Measurements from ENCODE around the gene TCEA2.

TCEA2 gene

DNA sequence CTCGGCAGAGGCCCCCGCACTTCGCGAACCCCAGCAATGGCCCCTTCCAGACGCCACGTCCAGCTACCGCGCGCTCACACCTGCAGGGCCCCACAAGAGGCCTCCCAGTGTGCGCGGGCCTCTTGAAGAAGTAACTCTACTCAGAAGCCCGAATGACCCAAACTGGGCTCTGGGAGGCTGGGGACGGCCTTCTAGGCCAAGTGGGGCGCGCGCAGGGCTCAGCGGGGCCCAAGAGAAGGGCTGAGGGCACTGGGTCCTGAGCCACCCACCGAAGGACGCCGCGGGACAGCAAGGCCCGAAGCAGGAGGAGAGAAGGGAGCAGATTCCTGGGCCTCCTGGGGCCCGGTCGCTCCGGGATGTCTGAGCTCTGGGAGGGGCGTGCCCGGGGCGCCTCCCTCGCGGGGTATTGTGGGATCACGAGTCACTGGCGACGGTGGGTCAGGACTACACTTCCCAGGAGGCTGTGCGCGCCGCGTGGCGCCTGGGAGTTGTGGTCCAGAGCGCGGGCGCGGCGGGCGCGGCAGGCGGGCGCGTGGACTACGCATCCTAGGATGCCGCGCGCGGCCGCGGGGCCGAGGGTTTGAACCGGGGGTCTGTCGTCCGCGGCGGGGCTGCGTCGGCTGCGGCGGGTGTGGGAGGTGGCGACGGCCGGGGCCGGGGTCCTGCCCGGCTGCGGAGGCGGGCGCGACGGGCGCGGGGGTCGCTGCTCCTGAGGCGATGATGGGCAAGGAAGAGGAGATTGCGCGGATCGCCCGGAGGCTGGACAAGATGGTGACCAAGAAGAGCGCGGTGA is at the start of gene TCEA2:
TSS of gene TCEA2 (plus strand) at position 603 of the 793 bp plus-strand sequence. CDS start at position 718, 115 bp downstream.
- peak; percentile 98 for DNase-seq (ENCODE audit: low read depth)

DNA sequence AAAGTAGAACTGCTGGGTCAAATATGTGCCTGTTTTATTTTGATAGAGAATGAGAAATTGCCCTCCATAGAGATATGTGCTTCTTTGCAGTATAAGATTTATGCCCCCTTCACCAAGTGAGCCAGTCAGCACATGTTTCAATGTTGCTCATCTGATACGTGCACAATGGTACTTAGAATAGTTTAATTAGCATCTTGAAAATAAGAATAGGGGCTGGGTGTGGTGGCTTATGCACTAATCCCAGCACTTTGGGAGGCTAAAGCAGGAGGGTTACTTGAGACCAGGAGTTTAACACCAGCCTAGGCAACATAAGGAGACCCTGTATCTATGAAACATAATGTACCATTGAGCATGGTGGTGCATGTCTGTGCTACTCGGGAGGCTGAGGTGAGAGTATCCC is 47.4 kb upstream of the TCEA2 start:
- no peak for DNase-seq (ENCODE audit: low read depth)

DNA sequence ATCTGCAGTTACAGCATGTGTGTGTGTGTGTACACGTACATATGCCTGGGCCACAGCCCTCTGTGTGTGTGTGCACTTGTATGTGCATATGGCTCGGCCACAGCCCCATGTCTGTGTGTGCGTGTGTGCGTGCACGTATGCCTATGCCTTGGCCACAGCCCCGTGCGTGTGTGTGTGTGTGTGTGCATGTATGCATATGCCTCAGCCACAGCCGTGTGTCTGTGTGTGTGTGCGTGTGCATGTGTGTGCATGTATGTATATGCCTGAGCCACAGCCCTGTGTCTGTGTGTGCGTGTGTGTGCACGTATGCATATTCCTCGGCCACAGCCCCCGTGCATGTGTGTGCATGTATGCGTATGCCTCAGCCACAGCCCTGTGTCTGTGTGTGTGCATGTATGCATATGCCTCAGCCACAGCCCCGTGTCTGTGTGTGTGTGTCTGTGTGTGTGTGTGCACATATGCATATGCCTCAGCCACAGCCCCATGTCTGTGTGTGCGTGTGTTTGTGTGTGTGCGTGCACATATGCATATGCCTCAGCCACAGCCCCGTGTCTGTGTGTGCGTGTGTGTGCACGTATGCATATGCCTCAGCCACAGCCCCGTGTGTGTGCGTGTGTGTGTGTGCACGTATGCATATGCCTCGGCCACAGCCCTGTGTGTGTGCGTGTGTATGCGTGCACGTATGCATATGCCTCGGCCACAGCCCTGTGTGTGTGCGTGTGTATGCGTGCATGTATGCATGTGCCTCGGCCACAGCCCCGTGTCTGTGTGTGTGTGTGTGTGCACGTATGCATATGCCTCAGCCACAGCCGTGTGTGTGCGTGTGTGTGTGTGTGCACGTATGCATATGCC is 41.6 kb upstream of the TCEA2 start:
- DNase-seq (ENCODE audit: low read depth) = no peak

DNA sequence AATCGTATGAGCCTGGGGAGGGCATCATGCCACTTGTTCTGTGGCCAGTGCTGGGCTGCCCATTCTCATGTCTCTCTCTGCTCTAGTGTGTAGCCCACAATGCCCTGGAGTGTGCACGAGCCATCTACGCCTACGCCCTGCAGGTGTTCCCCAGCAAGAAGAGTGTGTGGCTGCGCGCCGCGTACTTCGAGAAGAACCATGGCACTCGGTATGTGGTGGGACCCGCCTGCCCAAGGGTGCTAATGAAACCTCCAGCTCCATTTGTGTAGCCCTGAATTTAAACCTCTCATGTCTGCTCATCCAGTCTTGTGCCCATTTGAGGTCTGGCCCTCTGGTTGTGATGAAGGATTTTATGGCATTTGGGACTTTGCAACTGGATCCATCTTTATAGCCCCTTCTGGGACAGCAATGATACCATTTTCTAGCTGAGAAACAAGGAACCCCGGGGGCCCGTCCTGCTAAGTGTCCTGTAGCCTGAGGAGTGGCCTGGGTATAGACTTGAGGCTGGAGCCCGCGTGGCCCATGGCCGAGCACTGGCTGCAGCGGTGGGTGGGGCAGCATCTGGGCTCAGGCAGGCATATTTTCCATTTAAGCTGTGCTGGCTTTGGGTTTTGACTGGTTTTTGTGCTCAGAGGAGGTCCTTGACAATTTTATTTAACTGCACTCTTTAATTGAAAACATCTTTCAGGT is 40.2 kb upstream of the TCEA2 start:
- no peak for DNase-seq (ENCODE audit: low read depth)

DNA sequence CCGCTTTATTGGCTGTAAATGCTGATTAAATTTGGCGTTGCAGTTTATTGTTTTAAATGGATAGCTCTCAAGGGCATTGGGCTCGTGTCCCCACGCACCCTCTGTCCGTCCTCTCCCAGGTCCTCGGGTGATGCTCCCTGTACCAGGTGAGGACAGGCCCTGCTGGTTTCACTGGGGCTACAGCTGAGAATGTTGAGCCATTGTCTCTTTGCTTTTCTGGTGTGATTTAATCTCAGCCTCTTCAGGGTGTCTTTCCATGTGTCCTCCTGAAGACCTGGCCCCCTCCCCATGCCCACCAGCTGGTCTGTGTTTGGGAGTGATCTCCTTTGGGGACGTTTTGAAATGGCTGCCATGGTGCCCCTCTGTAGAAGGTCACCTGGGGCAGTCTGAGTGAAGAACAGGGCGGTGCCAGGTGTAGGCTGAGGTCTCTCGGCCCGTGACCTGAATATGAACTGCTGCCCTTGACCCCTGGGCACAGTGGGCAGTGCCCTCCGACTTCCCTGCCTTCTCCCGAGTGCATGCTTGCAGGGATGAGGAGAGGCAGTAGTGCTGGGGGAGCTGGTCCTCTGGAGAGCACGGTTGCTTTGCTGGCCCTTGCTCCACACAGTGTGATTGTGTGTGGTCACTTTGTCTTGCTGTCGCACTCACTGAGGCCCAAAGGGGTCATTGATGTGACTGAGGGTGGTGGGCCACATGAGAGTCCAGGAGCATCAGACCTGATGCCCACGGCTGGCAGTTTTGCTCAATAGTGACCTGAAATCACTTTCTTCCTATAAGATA is 39.4 kb upstream of the TCEA2 start:
- no peak for DNase-seq (ENCODE audit: low read depth)

DNA sequence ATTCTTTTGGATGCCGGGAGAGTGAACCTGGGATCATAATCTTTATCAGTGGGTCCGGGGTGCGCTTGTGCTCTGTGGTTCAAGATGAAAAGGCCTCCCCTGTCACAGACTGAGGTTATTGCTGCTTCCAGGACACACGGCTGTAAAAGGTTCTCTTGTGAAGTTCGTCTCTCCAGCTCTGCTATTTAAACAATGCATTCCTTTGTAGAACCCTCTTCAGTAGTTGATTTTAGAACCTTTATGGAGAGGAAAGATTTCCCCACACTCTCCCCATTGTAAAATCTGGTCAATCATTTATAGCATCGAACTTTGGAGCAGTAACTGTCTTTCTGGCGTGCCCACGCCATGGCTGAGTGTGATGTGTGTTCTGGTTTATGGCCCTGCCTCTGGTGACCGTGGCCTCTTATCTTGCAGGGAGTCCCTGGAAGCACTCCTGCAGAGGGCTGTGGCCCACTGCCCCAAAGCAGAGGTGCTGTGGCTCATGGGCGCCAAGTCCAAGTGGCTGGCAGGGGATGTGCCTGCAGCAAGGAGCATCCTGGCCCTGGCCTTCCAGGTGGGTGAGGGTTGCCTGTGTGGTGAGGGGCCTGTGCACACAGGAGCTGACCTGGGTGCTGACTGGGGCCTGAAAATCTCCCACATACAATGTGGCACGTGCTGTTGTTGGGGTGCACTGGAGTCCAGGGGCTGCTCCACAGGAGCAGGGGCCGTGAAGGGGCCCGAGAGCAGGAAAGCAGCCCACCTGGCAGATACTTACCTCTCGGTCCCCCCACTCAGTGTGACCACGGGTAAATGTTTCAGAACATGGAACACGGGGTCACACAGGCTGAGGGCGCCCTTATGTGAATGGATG is 38.6 kb upstream of the TCEA2 start:
- DNase-seq (ENCODE audit: low read depth) = no peak

DNA sequence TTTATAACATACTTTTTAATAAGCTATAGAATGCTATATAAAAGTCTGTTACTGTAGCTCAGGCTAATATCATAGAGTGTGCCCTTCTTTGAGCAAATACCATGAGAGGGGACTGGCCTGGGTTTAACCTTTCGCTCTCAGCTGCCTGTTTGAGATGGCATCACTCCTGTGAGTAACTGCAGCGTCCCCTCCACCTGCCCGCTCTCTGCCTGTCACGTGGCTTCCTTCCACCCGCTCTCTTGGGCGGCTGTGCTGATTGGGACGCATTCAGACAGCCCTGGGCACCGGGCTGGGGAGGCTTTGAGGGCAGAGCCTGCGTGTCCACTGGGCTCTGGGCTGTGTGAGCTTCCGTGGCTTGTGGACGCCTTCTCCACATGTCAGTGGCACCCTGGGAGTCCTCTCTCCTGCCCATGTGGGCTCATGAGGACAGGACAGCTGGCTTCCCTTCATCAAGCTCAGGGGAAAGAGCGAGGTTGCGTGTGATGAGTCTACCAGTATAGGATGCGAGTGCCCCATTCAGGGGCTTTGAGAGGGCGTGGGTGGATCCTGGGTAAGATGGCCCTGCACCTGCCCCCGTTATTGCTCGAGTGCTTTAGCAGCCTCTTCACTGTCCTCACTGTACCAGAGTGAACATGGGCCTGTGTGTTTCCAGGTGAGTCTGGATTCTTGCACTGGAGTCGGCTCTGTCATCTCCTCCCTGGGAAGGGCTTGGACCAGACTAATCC is 37.7 kb upstream of the TCEA2 start:
- no peak for DNase-seq (ENCODE audit: low read depth)

DNA sequence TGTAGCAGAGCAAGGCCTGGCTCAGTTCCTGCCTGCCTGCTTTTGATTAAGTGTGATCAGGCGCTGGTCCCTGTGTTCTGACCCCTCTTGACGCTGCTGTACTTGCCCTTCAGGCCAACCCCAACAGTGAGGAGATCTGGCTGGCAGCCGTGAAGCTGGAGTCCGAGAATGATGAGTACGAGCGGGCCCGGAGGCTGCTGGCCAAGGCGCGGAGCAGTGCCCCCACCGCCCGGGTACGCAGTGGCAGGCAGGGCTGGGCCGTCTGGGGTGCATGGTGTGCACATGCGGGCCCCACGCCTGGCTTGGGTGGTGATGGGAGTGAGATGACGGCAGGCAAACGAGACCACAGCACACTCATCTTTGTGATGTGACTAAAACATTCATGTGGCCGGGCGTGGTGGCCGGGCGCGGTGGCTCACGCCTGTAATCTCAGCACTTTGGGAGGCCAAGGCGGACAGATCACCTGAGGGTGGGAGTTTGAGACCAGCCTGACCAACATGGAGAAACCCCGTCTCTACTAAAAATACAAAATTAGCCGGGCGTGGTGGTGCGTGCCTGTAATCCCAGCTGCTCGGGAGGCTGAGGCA is 37.1 kb upstream of the TCEA2 start:
- DNase-seq (ENCODE audit: low read depth) = no peak

DNA sequence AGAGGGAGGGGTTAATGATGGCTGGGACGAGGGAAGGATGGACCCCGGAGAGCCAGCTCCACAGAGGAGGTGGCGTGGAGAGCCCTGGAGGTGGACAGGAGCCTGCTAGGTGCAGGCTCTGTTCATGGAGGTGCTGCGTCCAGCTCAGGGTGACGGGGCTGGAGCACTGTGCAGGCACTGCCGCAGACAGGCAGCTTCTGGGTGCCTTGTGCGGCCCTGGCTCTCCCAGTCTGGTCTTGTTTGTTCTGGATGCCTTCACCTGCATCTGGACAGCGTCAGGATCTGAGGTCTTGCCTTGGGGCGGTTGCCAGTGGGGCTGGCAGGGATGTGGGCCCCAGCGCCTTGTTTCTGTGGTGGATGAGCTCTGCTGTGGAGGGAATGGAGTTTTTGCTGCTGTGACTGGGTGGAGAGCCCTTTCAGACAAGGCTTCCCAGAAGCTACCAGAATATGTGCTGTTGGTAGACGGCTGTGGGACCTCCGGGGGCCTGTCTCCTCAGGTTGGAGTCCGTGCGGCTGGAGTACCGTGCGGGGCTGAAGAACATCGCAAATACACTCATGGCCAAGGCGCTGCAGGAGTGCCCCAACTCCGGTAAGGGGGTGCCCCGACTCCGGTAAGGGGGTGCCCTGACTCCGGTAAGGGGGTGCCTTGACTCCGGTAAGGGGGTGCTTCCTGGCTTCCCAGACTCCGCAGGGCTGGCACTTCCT is 34.9 kb upstream of the TCEA2 start:
- DNase-seq (ENCODE audit: low read depth) = no peak

DNA sequence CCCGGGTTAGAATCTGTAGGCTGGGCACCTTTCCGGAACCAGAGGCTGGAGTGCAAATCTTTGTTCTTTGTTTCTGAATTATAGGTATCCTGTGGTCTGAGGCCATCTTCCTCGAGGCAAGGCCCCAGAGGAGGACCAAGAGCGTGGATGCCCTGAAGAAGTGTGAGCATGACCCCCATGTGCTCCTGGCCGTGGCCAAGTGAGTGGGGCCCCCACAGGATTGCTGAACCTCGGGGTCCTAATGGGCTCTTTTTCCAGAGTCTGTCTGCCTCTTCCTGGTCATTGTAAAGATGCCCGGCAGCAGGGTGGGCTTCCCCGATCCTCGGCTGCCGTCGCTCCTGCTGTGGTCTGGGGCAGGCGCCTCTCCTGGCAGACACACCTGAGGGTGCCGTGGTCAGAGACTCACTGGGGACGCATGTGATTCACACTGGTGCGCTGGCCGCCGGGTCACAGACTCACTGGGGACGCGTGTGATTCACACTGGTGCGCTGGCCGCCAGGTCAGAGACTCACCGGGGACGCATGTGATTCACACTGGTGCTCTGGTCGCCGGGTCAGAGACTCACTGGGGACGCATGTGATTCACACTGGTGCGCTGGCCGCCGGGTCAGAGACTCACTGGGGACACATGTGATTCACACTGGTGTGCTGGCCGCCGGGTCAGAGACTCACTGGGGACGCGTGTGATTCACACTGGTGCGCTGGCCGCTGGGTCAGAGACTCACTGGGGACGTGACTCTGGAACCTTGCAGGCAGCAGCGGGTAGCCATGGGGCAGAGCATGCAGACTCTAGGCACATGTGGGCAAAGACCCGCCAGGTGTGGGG is 33.5 kb upstream of the TCEA2 start:
- no peak for DNase-seq (ENCODE audit: low read depth)

DNA sequence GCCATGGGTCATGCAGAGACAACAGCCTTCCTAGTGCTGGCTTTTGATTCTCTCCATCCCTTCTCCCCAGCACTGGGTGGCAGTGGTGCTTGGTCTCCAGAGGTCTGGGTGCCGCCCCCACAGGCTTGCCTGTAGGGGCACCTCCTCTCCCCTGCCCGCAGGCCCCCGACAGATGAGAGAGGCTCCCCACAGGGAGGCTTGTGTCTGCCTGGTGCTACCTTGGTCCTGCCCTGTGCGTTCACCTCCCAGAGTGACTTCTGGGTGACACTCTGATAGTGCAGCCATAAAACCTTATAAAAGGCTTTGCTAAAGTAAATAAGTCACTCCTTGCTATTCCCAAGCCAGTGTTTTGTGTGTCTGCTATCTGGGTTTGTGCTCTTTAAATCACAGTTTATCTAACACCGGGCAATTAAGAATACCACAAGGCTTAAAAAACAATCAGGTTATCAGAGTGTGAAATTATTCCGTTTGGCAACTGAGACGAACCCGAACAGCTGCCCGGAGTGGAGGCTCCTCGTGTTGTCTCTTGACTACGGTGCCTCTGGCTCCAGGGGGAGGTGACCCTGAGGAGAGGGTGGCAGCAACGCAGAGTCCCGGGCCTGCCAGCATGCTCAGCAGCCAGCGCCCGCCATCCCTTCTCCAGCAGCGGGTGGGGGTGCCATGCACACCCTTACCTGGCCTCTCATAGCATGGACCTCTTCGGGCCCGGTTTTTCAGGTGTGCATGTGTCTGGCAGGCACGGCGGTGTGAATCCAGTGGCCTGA is 32.4 kb upstream of the TCEA2 start:
- no peak for DNase-seq (ENCODE audit: low read depth)

DNA sequence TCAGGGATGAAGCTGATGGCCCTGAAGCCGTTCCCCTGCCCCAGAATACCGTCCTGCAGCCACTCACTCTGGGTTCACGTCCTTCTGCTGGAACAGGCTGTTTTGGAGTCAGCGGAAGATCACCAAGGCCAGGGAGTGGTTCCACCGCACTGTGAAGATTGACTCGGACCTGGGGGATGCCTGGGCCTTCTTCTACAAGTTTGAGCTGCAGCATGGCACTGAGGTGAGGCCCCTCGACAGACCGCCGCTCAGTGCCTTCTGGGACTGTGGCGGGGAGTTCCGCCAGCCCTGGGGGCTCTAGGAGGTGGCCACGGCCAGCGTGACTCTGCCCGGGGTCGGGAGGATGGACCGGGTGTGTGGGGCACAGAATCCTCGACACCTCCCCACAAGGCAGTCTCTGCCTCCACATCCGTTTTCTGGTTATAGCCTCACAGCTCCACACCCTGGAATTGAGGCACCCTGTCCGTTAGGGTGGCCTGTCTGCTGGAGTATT is 31.1 kb upstream of the TCEA2 start:
- DNase-seq (ENCODE audit: low read depth) = no peak

DNA sequence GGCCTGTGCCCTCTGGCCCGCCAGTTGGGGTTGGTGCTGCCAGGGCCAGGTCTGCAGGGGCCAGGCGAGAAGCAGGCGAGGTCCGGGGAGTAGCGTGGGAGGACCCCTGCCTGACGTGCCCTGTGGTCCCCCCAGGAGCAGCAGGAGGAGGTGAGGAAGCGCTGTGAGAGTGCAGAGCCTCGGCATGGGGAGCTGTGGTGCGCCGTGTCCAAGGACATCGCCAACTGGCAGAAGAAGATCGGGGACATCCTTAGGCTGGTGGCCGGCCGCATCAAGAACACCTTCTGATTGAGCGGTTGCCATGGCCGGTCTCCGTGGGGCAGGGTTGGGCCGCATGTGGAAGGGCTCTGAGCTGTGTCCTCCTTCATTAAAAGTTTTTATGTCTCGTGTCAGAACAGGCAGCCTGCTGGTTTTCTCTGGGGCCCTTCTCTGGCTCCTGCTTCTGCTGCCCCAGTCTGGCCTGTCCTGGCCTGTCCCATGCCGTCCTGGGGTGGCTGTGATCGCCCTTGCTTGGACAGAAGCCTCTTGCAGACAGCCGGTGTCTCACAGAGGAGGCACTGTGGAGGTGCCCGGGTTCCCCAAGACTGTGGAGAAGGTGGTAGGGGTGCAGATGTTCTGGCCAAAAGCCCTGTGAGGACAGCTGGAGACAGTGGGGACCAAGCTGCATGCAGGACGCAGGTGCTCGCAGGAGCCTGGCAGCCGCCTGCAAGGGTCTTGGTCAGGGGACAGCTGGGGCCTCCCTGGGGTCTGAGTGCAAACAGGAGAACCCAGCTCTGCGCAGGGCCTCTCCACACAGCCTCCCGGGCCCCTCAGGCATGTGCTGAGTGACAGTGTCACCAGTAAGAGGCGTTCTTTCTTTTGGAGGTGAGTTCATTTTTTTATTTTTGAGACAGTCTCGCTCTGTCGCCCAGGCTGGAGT is 30.0 kb upstream of the TCEA2 start:
- no peak for DNase-seq (ENCODE audit: low read depth)

DNA sequence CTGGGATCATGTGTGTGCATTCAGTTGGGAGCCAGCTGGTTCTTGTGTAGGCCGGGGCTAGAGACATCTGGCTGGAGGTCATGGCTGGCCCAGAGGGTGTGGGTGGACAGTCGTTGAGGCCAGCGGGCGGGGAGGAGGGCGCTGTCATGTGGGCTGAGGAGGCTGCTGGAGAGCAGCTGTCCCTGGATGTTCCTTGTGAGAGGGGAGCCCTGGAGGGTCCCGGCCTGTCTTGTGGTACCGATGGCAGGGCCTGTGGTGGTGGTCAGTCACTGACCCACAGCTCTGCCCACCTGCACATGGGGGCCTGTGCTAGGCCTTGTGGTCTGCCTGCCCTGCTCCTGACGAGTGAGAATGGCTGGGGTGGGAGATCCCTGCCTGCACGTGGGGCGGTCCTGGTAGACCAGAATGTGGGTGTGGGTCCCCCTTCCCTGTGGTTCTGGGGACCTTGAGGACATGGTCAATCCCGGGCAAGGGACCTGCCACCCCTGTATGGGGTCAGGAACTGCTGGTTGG is 29.0 kb upstream of the TCEA2 start:
- DNase-seq (ENCODE audit: low read depth) = no peak

DNA sequence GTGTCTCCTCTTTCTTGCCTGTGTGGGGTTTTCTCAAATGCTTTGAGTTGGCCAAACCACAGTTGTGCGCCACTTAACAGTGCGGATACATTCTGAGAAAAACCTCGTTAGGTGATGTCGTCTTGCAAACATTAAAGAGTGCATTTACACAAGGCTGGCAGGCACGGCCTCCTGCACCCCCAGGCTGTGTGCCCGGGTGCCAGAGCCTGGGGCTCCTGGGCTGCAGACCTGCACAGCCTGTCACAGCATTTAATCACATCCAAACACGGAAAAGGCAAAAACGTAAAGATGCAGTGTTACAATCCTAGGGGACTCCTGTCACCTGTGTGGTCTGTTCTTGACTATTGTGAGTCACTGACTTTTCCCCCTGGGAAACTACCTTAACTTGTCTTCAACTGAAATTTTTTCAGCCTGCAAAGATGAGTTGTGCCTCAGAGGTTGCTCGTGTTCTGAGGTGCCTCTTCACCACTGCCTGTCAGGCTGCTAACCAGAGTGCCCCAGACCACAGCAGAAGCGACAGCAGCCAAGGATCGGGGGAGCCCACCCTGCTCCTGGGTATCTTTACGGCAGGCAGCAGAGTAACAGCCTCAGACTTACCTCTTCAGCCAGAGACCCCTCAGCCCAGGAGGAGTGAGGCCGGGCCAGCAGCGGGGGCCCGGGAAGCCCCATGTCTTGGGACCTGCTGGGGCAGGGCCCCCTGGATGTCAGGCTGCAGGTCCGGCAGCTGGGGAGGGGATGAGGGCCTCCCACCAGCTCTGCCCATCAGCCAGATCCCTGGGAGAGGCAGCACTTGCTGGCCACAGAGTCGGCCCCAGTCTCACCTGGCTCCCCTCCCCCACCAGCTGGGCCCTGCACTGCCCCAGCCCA is 27.7 kb upstream of the TCEA2 start:
- DNase-seq (ENCODE audit: low read depth) = no peak
